22Rv1 (cell line): ENCODE measurements around the gene DEDD2.

Source experiments
- ZFX ChIP-seq: fragments of 450-650 bp; IDR thresholded peaks from 2 replicates; pipeline ENCODE4 v1.6.1; 2017; ENCODE audit warnings: antibody characterized with exemption, borderline replicate concordance
- TF ChIP-seq, protein P1 (sequence below): fragments of 450-650 bp; IDR thresholded peaks from 2 replicates; pipeline ENCODE4 v1.5.1; 2017; ENCODE audit warnings: mild to moderate bottlenecking

DNA sequence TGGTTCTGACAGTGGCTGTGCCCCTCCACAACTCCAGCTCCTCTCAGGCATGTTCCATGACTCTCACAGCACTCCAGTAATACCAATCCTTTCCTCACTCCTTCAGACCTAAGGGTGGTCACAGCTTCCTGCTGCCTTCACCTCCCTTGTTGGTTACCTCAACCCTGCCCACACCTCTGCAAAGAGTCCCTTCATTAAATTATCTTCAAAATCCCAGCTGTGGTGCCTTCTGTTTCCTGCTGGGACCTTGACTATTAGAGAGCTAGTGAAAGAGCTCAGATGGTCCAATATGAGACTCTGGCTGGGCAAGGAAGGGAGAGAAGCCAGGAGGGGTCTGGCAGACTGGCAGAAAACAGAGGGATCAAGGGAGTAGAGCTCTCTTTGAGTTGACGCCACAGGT is 26.1 kb downstream of the DEDD2 start:
- TF ChIP-seq, protein P1, sequence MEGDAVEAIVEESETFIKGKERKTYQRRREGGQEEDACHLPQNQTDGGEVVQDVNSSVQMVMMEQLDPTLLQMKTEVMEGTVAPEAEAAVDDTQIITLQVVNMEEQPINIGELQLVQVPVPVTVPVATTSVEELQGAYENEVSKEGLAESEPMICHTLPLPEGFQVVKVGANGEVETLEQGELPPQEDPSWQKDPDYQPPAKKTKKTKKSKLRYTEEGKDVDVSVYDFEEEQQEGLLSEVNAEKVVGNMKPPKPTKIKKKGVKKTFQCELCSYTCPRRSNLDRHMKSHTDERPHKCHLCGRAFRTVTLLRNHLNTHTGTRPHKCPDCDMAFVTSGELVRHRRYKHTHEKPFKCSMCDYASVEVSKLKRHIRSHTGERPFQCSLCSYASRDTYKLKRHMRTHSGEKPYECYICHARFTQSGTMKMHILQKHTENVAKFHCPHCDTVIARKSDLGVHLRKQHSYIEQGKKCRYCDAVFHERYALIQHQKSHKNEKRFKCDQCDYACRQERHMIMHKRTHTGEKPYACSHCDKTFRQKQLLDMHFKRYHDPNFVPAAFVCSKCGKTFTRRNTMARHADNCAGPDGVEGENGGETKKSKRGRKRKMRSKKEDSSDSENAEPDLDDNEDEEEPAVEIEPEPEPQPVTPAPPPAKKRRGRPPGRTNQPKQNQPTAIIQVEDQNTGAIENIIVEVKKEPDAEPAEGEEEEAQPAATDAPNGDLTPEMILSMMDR: no peak
- no peak for TF ChIP-seq ZFX
